Stimulated activated CD8-positive, alpha-beta memory T cell treated with anti-CD3 and anti-CD28 coated beads, Interleukin-4, amount 100 ng/mL, for 4 hours (primary cell): ENCODE measurements around the gene METTL16.
A peak's percentile ranks its signal among the peaks of the same experiment; 100 is the strongest.
"Not testable (repeated sequence)": the region's sequence is repeated elsewhere in the genome, so short reads cannot be mapped to it uniquely, and the experiment has no call there.

Experiments
- DNase-seq, 2 donors: peaks; one replicate each; pipeline ENCODE4 v3.0.0-alpha.2; 2020; ENCODE audit warnings: low read depth in 2 of 2, low spot score in 1 of 2

The METTL16 gene

GRCh38 chr17:2511462-2512369, at the start of gene METTL16:
Gene METTL16 (minus strand): TSS chr17:2511888. CDS start chr17:2502331, 9,557 bp downstream.
- peak; percentile 97 to 98 for DNase-seq

GRCh38 chr17:2560658-2561057, 49.0 kb upstream of the METTL16 start:
- DNase-seq: no peak

GRCh38 chr17:2551928-2552327, 40.2 kb upstream of the METTL16 start:
- DNase-seq: no peak

GRCh38 chr17:2551493-2551892, 39.8 kb upstream of the METTL16 start:
- DNase-seq: no peak

- no peak for DNase-seq
These were observed 37.9 kb upstream of the METTL16 start for GRCh38 chr17:2549392-2550211.

- DNase-seq: not testable (repeated sequence)
These were observed 36.3 kb upstream of the METTL16 start for GRCh38 chr17:2548026-2548425.

GRCh38 chr17:2547176-2547575, 35.5 kb upstream of the METTL16 start:
- DNase-seq: no peak

- DNase-seq: no peak
These were observed 33.7 kb upstream of the METTL16 start for GRCh38 chr17:2545393-2545792.

- DNase-seq: no peak
These were observed 30.8 kb upstream of the METTL16 start for GRCh38 chr17:2542456-2542855.

GRCh38 chr17:2542056-2542455, 30.4 kb upstream of the METTL16 start:
- DNase-seq: no peak

- DNase-seq: not testable (repeated sequence)
These were observed 25.9 kb upstream of the METTL16 start for GRCh38 chr17:2537579-2537978.

GRCh38 chr17:2532146-2532720, 20.5 kb upstream of the METTL16 start:
- DNase-seq: no peak

- DNase-seq: not testable (repeated sequence)
These were observed 19.7 kb upstream of the METTL16 start for GRCh38 chr17:2531243-2531954.

- DNase-seq: not testable (repeated sequence)
These were observed 10.2 kb upstream of the METTL16 start for GRCh38 chr17:2521775-2522410.

- DNase-seq: no peak
These were observed 9.6 kb upstream of the METTL16 start for GRCh38 chr17:2521257-2521656.

GRCh38 chr17:2517539-2517938, 5.9 kb upstream of the METTL16 start:
- no peak for DNase-seq

- no peak for DNase-seq
These were observed 588 bp downstream of the METTL16 start for GRCh38 chr17:2511138-2511461.

GRCh38 chr17:2510559-2510958, 1.1 kb downstream of the METTL16 start:
- DNase-seq: no peak

- no peak for DNase-seq
These were observed 3.7 kb downstream of the METTL16 start for GRCh38 chr17:2508035-2508434.

GRCh38 chr17:2507015-2507414, 4.7 kb downstream of the METTL16 start:
- DNase-seq: not testable (repeated sequence)

GRCh38 chr17:2503627-2504026, 8.1 kb downstream of the METTL16 start:
- DNase-seq: no peak
